ENCODE measurements around the gene R3HDM2.

The R3HDM2 gene

GRCh38 chr12:57233357-57234232 is 197.2 kb downstream of the R3HDM2 start:
- DNase-seq (ENCODE audit: low read depth, low spot score) = no peak
- Histone ChIP-seq H3K36me3 (ENCODE audit: insufficient read depth, insufficient read length, low read length) (peaks cover 58% of the 10 kb centered on the region), H3K9me3 (ENCODE audit: insufficient read depth, low read length) (no peaks in the 10 kb centered on the region), H3K4me1 (ENCODE audit: insufficient read depth, insufficient read length) (peaks cover 20% of the 10 kb centered on the region), H3K27me3 (ENCODE audit: insufficient read depth, insufficient read length) (peaks cover 22% of the 10 kb centered on the region), H3K9ac (ENCODE audit: insufficient read length, low read depth) (no peak overlapping the region), H3K4me3 (ENCODE audit: insufficient read length, low read depth) (no peak overlapping the region)
- TF ChIP-seq SUZ12 (IDR thresholded peaks at IDR 0.05; ENCODE audit: extremely low read depth, insufficient read depth, insufficient read length) (no peak), YY1 (IDR thresholded peaks at IDR 0.05; ENCODE audit: insufficient read depth, insufficient read length) (no peak), ZNF274 (IDR thresholded peaks at IDR 0.05; ENCODE audit: low read depth, low read length) (no peak)

- TF ChIP-seq SUZ12 (IDR thresholded peaks at IDR 0.05; ENCODE audit: extremely low read depth, insufficient read depth, insufficient read length) = no peak
- TF ChIP-seq ZNF274 (IDR thresholded peaks at IDR 0.05; ENCODE audit: low read depth, low read length) = no peak
- TF ChIP-seq YY1 (IDR thresholded peaks at IDR 0.05; ENCODE audit: insufficient read depth, insufficient read length) = no peak
- Histone ChIP-seq H3K27me3 (ENCODE audit: insufficient read depth, insufficient read length) (peaks cover 20% of the 10 kb centered on the region), H3K36me3 (ENCODE audit: insufficient read depth, insufficient read length, low read length) (peaks cover 58% of the 10 kb centered on the region), H3K9ac (ENCODE audit: insufficient read length, low read depth) (peak overlapping the region; percentile 24), H3K9me3 (ENCODE audit: insufficient read depth, low read length) (no peaks in the 10 kb centered on the region), H3K4me1 (ENCODE audit: insufficient read depth, insufficient read length) (peaks cover 22% of the 10 kb centered on the region), H3K4me3 (ENCODE audit: insufficient read length, low read depth) (no peak overlapping the region)
- no peak for DNase-seq (ENCODE audit: low read depth, low spot score)
Observed at GRCh38 chr12:57232156-57232756, 198.6 kb downstream of the R3HDM2 start.

GRCh38 chr12:57231276-57232021 is 199.4 kb downstream of the R3HDM2 start:
- TF ChIP-seq YY1 (IDR thresholded peaks at IDR 0.05; ENCODE audit: insufficient read depth, insufficient read length) = no peak
- TF ChIP-seq ZNF274 (IDR thresholded peaks at IDR 0.05; ENCODE audit: low read depth, low read length) = no peak
- TF ChIP-seq SUZ12 (IDR thresholded peaks at IDR 0.05; ENCODE audit: extremely low read depth, insufficient read depth, insufficient read length) = no peak
- peaks cover 23% of the 10 kb centered on the region for H3K4me1 ChIP-seq (ENCODE audit: insufficient read depth, insufficient read length)
- H3K4me3 ChIP-seq (ENCODE audit: insufficient read length, low read depth) = peak overlapping the region; percentile 79
- no peaks in the 10 kb centered on the region for H3K9me3 ChIP-seq (ENCODE audit: insufficient read depth, low read length)
- DNase-seq (ENCODE audit: low read depth, low spot score) = no peak
- H3K27me3 ChIP-seq (ENCODE audit: insufficient read depth, insufficient read length) = peaks cover 19% of the 10 kb centered on the region
- H3K36me3 ChIP-seq (ENCODE audit: insufficient read depth, insufficient read length, low read length) = peaks cover 58% of the 10 kb centered on the region
- H3K9ac ChIP-seq (ENCODE audit: insufficient read length, low read depth) = peak overlapping the region; percentile 86

GRCh38 chr12:57230381-57231155 is 200.3 kb downstream of the R3HDM2 start:
- peaks cover 23% of the 10 kb centered on the region for H3K4me1 ChIP-seq (ENCODE audit: insufficient read depth, insufficient read length)
- DNase-seq (ENCODE audit: low read depth, low spot score) = no peak
- peak overlapping the region; percentile 86 for H3K9ac ChIP-seq (ENCODE audit: insufficient read length, low read depth)
- no peaks in the 10 kb centered on the region for H3K9me3 ChIP-seq (ENCODE audit: insufficient read depth, low read length)
- H3K27me3 ChIP-seq (ENCODE audit: insufficient read depth, insufficient read length) = peaks cover 24% of the 10 kb centered on the region
- H3K4me3 ChIP-seq (ENCODE audit: insufficient read length, low read depth) = peak overlapping the region; percentile 79
- H3K36me3 ChIP-seq (ENCODE audit: insufficient read depth, insufficient read length, low read length) = peaks cover 51% of the 10 kb centered on the region
- TF ChIP-seq ZNF274 (IDR thresholded peaks at IDR 0.05; ENCODE audit: low read depth, low read length) = no peak
- no peak for TF ChIP-seq SUZ12 (IDR thresholded peaks at IDR 0.05; ENCODE audit: extremely low read depth, insufficient read depth, insufficient read length)
- TF ChIP-seq YY1 (IDR thresholded peaks at IDR 0.05; ENCODE audit: insufficient read depth, insufficient read length) = no peak

- Histone ChIP-seq H3K4me3 (ENCODE audit: insufficient read length, low read depth) (peak within 1 kb of the TSS; percentile 79), H3K4me1 (ENCODE audit: insufficient read depth, insufficient read length) (peaks cover 21% of the 10 kb centered on the region), H3K36me3 (ENCODE audit: insufficient read depth, insufficient read length, low read length) (peaks cover 44% of the 10 kb centered on the region), H3K9ac (ENCODE audit: insufficient read length, low read depth) (peak within 1 kb of the TSS; percentile 86), H3K9me3 (ENCODE audit: insufficient read depth, low read length) (no peaks in the 10 kb centered on the region), H3K27me3 (ENCODE audit: insufficient read depth, insufficient read length) (peaks cover 30% of the 10 kb centered on the region)
- no peak for TF ChIP-seq YY1 (IDR thresholded peaks at IDR 0.05; ENCODE audit: insufficient read depth, insufficient read length)
- TF ChIP-seq SUZ12 (IDR thresholded peaks at IDR 0.05; ENCODE audit: extremely low read depth, insufficient read depth, insufficient read length) = no peak
- TF ChIP-seq ZNF274 (IDR thresholded peaks at IDR 0.05; ENCODE audit: low read depth, low read length) = no peak
- peak; percentile 97 for DNase-seq (ENCODE audit: low read depth, low spot score)
Observed at GRCh38 chr12:57229634-57230380, 201.0 kb downstream of the R3HDM2 start, which contains the start of gene SHMT2. SHMT2 (plus strand) TSS chr12:57229711; CDS start chr12:57229779, 68 bp downstream.

- Histone ChIP-seq H3K9me3 (ENCODE audit: insufficient read depth, low read length) (no peaks in the 10 kb centered on the region), H3K27me3 (ENCODE audit: insufficient read depth, insufficient read length) (peaks cover 37% of the 10 kb centered on the region), H3K4me1 (ENCODE audit: insufficient read depth, insufficient read length) (peaks cover 21% of the 10 kb centered on the region), H3K36me3 (ENCODE audit: insufficient read depth, insufficient read length, low read length) (peaks cover 37% of the 10 kb centered on the region), H3K9ac (ENCODE audit: insufficient read length, low read depth) (peak overlapping the region; percentile 57), H3K4me3 (ENCODE audit: insufficient read length, low read depth) (peak overlapping the region; percentile 79)
- TF ChIP-seq SUZ12 (IDR thresholded peaks at IDR 0.05; ENCODE audit: extremely low read depth, insufficient read depth, insufficient read length) (no peak), YY1 (IDR thresholded peaks at IDR 0.05; ENCODE audit: insufficient read depth, insufficient read length) (no peak), ZNF274 (IDR thresholded peaks at IDR 0.05; ENCODE audit: low read depth, low read length) (no peak)
- DNase-seq (ENCODE audit: low read depth, low spot score) = no peak
Observed at GRCh38 chr12:57229046-57229633, 201.7 kb downstream of the R3HDM2 start.
